HG03045 (cell line): ENCODE results near the gene ZBTB49.
"Not testable (repeated sequence)": the region's sequence is repeated elsewhere in the genome, so short reads cannot be mapped to it uniquely, and the experiment has no call there.

Experiments used
- ATAC-seq: cut with Tn5 transposase; IDR thresholded peaks from one replicate; pipeline ENCODE4 v1.9.1; 2021; ENCODE audit warnings: mild to moderate bottlenecking, moderate library complexity; ENCODE audit not compliant: unreplicated experiment

The ZBTB49 gene

DNA sequence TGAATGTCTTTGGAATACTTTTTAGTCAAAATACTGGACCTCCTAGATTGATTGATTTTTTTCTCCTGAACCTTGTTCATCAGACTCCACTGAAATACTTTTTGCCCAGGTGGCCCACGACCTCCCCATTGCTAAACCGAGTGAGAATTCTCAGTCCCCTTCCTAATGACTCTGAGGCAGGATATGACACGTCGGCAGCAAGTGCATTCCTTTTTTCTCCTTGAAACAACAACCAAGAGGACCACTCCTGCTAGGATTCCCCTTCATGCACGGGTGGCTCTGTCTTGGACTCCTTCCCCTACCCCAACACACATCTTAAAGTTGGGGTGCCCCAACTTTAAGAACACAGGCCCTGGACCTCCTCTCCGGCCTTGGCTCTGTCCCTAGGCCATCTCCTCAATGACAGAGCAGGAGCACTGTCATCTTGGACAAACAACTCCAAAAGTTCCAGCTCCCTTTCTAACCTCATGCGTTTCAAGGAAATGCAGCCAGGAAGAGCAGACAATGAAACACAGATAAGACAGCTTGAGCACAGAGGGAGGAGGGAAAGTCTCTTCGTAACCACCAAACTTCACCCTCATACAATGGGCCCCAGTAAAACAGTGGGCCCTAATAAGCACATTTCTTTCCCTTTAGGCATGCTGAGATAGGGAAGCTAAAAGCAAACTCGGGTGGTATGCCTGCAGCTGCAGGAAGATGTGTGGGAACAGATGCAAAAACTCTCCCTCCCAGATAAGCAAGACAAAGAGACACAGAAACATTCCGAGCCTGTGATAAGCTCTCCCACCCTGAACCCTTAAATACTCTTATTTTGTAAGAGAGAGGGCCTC is 33.9 kb downstream of the ZBTB49 start:
- ATAC-seq: no peak

GRCh38 chr4:4325321-4325720 is 35.3 kb downstream of the ZBTB49 start:
- ATAC-seq: no peak

DNA sequence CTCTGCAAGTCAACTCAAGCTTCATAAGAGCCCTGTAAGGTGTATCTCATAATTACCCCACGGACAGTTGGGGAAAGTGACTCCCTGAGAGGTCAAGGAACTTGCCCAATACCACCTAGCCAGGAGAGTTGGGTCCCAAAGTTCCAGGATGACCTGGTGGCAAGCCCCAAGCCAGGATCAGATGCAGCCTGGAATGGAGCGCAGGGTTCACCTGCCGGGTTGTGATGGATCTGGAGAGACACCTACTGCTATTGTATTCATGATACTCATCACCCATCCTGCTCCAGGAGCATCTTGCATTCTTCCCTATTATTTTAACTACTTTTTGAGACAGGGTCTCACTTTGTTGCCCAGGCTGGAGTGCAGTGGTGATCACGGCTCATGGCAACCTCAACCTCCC is 36.1 kb downstream of the ZBTB49 start:
- ATAC-seq: no peak

- ATAC-seq: no peak
Measured at GRCh38 chr4:4327652-4328121, 37.6 kb downstream of the ZBTB49 start.

DNA sequence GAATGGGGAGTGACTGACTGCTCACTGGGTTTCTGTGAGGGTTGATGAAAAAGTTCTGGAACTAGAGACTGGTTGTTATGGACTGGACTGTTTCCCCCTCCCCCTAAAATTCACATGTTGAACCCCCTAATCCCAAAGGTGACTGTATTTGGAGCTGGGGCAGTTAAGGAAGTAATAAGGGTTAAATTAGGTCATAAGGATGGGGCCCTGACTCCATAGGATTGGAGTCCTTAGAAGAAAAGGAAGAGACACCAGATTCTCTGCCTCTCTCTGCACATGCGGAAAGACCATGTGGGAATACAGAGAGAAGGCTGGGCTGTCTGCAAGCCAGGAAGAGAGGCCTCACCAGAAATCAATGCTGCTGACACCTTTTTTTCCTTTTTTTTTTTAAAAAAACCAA is 38.2 kb downstream of the ZBTB49 start:
- no peak for ATAC-seq

DNA sequence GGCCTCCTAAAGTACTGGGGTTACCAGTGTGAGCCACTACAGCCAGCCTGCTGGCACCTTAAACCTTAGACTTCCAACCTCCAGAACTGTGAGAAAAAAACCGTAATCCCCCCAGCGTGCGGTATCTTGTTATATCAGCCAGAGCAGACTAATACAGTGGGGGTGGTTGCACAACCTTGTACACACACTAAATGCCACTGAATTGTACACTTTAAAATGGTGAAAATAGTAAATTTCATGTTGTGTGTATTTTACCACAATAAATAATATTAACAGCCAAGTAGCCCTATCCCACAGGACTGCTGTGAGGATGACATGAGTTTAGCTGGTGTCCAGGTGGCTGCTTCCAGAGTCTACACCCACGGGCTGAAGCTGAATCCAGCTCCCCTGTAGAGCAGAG is 38.8 kb downstream of the ZBTB49 start:
- ATAC-seq: no peak

- ATAC-seq: no peak
Measured at GRCh38 chr4:4329496-4329895, 39.4 kb downstream of the ZBTB49 start.

DNA sequence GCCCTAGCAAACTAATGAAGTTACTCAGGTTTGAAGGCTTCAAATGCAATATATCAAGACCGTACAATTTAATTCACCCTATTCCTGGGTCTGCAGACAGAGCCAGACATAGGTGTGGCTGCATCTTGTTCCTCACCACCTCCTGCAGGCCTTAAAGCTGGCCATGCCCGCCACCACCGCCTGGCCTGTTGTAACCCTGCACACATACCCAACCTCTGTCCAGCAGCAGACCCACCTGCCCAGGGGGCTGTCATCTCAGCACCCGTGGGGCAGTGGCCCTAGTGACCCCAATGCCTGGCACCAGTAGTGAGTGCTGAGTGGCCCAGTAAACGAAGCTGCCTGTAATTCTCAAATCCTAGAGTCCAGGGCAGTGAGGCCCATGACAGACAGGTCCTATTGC is 40.7 kb downstream of the ZBTB49 start:
- no peak for ATAC-seq

DNA sequence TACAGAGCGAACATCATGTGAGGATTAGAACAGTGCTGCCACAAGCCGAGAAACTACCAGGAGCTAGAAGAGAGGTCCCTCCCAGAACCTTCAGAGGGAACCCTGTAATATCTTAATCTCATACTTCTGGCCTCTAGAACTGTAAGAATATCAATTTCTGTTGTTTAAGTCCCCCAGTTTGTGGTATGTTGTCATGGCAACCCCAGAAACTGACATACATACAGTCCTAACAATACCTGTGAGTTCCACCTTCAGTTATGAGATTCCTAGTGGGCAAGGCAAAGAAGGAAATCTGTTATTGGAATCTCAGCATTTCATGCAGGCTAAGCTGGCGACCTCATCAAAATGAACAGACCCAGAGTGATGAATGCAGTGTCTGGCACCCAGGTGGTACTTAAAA is 42.5 kb downstream of the ZBTB49 start:
- no peak for ATAC-seq

DNA sequence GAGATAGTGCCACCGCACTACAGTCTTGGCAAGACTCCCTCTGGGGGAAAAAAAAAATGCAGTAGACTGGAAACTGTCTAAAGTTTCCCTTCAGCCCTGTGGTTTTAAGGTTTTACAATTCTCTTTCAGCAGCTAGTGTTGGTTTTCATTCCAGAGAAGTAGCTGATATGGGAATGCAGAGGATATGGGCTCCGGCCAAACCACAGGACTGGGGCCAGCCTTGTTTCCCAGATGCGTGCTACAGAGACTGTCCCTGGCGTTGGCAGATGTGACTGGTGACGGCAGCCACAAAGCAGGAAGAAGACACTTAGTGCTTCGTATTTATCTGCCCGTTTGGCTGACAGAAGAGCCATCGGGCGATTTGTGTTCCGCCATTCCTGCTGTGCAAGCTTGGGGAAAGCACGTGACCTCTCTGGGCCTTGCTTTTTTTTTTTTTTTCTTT is 43.2 kb downstream of the ZBTB49 start:
- ATAC-seq: no peak

GRCh38 chr4:4334798-4335520 is 44.9 kb downstream of the ZBTB49 start:
- ATAC-seq: peak; percentile 70

DNA sequence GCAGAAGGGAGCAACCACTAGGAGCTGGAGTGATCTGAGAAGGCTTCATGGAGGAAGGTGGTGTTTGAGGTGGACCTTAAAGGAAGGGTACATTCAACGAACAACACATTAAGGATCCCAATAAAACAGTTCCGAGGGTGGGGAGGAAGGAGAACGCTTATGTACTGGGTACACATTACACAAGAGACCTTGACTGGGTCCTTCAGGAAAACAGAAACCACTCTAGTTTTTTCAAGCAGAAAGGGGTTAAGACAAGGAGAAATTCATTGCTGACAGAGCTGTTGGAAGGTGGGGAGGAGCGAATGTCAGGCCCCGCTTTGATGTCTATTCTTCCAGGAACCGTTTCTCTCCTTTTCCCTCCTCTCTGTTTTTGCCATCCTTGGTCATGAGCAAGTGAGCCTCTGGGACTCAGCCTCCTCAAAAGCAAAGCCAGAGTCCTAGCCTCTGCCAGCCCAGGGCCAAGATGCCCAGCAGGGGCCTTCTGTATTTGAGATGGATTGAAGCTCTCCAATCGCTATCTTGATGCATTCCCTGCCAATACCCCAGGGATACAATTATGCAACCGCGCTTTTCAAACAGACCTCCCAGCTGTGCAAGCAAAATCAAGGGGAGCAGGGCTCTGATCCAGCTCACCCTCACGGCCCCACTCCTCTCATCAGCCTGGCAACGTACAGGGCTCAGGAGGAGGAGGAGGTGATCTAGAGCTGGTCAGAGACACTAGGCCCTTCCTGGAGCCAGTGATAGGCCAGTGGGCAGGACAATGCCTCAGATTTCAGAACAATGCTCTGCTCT is 48.4 kb downstream of the ZBTB49 start:
- ATAC-seq: no peak

DNA sequence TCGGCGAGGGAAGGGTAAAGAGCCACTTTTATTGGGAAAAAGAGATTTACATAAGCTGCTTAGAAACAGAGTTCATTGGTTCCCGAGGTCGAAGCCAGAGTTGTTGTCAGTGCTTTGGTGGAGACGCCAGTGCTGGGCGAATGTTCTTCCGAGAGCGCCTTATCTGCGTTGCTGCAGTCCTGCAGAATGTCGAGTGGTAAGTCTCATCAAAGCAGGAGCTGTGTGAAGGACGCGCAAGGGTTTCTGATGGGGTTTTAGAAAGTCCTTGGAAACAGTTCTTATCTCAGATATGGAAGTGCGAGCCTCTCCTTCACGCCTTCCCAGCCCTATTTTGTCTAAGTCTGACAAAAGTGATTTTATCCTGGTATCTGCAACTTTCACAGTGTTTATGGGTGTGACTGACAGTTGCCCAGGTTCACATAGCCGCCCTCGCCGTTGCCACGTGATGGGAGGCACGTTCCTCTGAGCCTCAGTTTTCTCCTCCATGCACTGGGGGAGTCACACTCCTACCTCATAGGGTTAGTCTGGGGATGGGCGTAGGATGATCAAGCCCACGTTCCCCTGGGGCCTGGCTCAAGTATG is 49.5 kb downstream of the ZBTB49 start:
- no peak for ATAC-seq

- no peak for ATAC-seq
Measured at GRCh38 chr4:4341861-4342650, 52.0 kb downstream of the ZBTB49 start.

GRCh38 chr4:4343038-4343437 is 53.0 kb downstream of the ZBTB49 start:
- ATAC-seq: no peak

DNA sequence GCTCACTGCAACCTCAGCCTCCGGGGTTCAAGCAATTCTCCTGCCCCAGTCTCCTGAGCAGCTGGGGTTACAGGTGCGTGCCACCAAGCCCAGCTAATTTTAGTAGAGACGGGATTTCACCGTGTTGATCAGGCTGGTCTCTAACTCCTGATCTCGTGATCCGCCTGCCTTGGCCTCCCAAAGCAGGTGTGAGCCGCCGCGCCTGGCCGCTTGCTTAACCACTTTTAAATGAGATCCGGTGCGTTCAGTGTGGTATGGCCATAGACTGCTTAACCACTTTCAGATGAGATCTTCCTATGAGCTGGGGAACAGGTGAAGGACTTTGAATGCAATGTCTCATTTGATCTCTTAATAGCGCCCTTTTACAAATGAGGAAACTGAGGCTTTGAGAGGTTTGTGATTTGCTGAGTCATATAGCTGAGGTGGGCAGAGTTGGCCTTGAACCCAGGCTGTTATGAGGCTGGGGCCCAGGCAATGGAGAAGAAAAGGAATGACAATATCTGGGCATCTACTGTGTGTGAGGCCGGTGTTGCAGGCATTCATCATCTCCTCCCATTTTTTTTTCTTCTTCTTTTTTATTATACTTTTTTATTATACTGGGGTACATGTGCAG is 55.0 kb downstream of the ZBTB49 start:
- ATAC-seq: peak; percentile 68

GRCh38 chr4:4347585-4347984 is 57.5 kb downstream of the ZBTB49 start:
- no peak for ATAC-seq

DNA sequence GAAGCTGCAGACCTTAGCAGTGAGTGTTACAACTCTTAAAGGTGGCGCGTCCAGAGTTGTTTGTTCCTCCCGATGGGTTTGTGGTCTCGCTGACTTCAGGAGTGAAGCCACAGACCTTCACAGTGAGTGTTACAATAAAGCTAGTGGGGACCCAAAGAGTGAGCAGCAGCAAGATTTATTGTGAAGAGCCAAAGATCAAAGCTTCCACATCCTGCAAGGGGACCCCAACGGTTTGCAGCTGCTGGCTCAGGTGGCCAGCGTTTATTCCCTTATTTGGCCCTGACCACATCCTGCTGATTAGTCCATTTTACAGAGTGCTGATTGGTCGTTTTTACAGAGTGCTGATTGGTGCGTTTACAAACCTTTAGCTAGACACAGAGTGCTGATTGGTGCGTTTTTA is 58.5 kb downstream of the ZBTB49 start:
- not testable (repeated sequence) for ATAC-seq

- no peak for ATAC-seq
Measured at GRCh38 chr4:4349867-4350266, 59.8 kb downstream of the ZBTB49 start.

- no peak for ATAC-seq
Measured at GRCh38 chr4:4350909-4351308, 60.9 kb downstream of the ZBTB49 start.
